ENCODE data around the gene AAK1. TPM values are rescaled to one million over a fixed set of nuclear protein-coding genes. Genes with fewer than 3 reads are reported as not detected.
A peak's percentile ranks its signal among the peaks of the same experiment; 100 is the strongest.

AAK1 gene
- total RNA-seq, 1 donor from 2014 or later, result 72.6 TPM

- intact Hi-C loops (cut with DNase I), result no loop called here
- ATAC-seq, result no peak
These were observed 1.0 kb upstream of the AAK1 start for GRCh38 chr2:69644506-69644979.

GRCh38 chr2:69642709-69643601, 584 bp downstream of the AAK1 start:
- ATAC-seq, result peak; percentile 37
- H3K27me3 ChIP-seq, result no peaks in the 10 kb centered on the region
- intact Hi-C loops (cut with DNase I), result no loop called here

More at GRCh38 chr2:69644506-69644979, 1.0 kb upstream of the AAK1 start:
- Histone ChIP-seq H3K27me3 (no peaks in the 10 kb centered on the region), H3K27ac (peak overlapping the region; percentile 97), H3K36me3 (peaks cover 3% of the 10 kb centered on the region), H3K9me3 (no peaks in the 10 kb centered on the region), H3K4me1 (peaks cover 36% of the 10 kb centered on the region), H3K4me3 (peak overlapping the region; percentile 99)
- TF ChIP-seq, protein P1, sequence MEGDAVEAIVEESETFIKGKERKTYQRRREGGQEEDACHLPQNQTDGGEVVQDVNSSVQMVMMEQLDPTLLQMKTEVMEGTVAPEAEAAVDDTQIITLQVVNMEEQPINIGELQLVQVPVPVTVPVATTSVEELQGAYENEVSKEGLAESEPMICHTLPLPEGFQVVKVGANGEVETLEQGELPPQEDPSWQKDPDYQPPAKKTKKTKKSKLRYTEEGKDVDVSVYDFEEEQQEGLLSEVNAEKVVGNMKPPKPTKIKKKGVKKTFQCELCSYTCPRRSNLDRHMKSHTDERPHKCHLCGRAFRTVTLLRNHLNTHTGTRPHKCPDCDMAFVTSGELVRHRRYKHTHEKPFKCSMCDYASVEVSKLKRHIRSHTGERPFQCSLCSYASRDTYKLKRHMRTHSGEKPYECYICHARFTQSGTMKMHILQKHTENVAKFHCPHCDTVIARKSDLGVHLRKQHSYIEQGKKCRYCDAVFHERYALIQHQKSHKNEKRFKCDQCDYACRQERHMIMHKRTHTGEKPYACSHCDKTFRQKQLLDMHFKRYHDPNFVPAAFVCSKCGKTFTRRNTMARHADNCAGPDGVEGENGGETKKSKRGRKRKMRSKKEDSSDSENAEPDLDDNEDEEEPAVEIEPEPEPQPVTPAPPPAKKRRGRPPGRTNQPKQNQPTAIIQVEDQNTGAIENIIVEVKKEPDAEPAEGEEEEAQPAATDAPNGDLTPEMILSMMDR (IDR thresholded peaks at IDR 0.05), result no peak
- peak; percentile 71 for DNase-seq

DNA sequence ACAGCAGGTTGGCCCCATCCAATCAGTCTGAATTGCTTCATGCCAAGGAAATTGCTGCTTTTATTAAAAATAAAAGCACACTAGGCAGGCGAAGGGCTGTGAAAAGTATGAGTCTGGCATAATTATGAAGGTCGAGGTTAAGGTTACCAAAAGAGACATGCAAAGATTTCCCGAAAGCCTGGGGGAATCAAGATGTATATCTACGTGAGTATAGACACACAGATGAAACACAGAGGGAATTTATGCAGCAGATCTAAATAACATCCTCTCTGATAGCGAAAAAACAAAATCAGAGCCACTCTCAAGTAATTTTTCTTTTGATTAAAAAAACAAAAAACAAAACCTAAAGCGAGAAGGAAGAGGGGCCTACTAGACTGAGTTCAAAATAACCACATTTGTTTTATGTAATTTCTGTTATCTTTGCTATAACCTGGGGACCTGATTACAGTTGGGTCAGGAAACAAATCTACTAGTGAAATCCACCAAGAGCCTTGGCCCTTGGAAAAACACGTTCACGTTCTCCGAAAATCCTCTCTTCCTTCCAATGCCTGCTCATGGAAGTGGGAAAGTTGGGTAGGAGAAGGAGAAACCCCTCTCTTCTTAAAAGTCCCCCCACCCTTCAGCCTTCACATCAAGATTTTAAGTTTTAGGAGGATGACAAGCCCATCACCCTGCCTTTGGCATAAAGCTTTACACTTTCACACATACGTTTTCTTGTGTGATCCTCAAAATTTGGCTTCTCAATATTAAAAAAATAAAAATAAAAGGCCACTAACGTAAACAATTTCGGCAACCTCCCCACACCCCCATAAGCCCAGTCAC, 1.4 kb downstream of the AAK1 start:
- peaks cover 3% of the 10 kb centered on the region for H3K36me3 ChIP-seq
- peak overlapping the region; percentile 99 for H3K4me3 ChIP-seq
- H3K9me3 ChIP-seq, result no peaks in the 10 kb centered on the region
- H3K4me1 ChIP-seq, result peaks cover 42% of the 10 kb centered on the region
- intact Hi-C loops (cut with DNase I), result no loop called here
- DNase-seq (no peak), ATAC-seq (no peak)
- TF ChIP-seq, protein P1 (IDR thresholded peaks at IDR 0.05), result no peak
- H3K27ac ChIP-seq, result peak overlapping the region; percentile 97
- no peaks in the 10 kb centered on the region for H3K27me3 ChIP-seq

More at GRCh38 chr2:69642709-69643601, 584 bp downstream of the AAK1 start:
- Histone ChIP-seq H3K9me3 (no peaks in the 10 kb centered on the region), H3K4me1 (peaks cover 42% of the 10 kb centered on the region), H3K4me3 (peak overlapping the region; percentile 99), H3K36me3 (peaks cover 3% of the 10 kb centered on the region), H3K27ac (peak overlapping the region; percentile 97)
- peak; percentile 76 for DNase-seq
- TF ChIP-seq, protein P1 (IDR thresholded peaks at IDR 0.05), result no peak

GRCh38 chr2:69641471-69641870, 2.1 kb downstream of the AAK1 start:
- Histone ChIP-seq H3K27ac (peak overlapping the region; percentile 39), H3K4me1 (peaks cover 42% of the 10 kb centered on the region), H3K36me3 (peaks cover 3% of the 10 kb centered on the region), H3K4me3 (peak overlapping the region; percentile 99), H3K27me3 (no peaks in the 10 kb centered on the region), H3K9me3 (no peaks in the 10 kb centered on the region)
- TF ChIP-seq, protein P1 (IDR thresholded peaks at IDR 0.05), result no peak
- intact Hi-C loops (cut with DNase I), result no loop called here
- DNase-seq (no peak), ATAC-seq (no peak)

GRCh38 chr2:69639266-69639665, 4.3 kb downstream of the AAK1 start:
- no peaks in the 10 kb centered on the region for H3K27me3 ChIP-seq
- H3K4me1 ChIP-seq, result peaks cover 29% of the 10 kb centered on the region
- intact Hi-C loops (cut with DNase I), result no loop called here
- ATAC-seq (no peak), DNase-seq (no peak)
- no peak overlapping the region for H3K27ac ChIP-seq
- TF ChIP-seq, protein P1 (IDR thresholded peaks at IDR 0.05), result no peak
- no peak overlapping the region for H3K4me3 ChIP-seq
- H3K36me3 ChIP-seq, result peaks cover 3% of the 10 kb centered on the region
- no peaks in the 10 kb centered on the region for H3K9me3 ChIP-seq

All from upper lobe of right lung (tissue), 1 donor.